HG03025 (cell line): ENCODE results near the gene SLITRK5.

Experiments
- ATAC-seq: cut with Tn5 transposase; IDR thresholded peaks from one replicate; pipeline ENCODE4 v1.9.1; 2021; ENCODE audit warnings: mild to moderate bottlenecking, moderate library complexity; ENCODE audit not compliant: unreplicated experiment, low FRiP score

The SLITRK5 gene, protein sequence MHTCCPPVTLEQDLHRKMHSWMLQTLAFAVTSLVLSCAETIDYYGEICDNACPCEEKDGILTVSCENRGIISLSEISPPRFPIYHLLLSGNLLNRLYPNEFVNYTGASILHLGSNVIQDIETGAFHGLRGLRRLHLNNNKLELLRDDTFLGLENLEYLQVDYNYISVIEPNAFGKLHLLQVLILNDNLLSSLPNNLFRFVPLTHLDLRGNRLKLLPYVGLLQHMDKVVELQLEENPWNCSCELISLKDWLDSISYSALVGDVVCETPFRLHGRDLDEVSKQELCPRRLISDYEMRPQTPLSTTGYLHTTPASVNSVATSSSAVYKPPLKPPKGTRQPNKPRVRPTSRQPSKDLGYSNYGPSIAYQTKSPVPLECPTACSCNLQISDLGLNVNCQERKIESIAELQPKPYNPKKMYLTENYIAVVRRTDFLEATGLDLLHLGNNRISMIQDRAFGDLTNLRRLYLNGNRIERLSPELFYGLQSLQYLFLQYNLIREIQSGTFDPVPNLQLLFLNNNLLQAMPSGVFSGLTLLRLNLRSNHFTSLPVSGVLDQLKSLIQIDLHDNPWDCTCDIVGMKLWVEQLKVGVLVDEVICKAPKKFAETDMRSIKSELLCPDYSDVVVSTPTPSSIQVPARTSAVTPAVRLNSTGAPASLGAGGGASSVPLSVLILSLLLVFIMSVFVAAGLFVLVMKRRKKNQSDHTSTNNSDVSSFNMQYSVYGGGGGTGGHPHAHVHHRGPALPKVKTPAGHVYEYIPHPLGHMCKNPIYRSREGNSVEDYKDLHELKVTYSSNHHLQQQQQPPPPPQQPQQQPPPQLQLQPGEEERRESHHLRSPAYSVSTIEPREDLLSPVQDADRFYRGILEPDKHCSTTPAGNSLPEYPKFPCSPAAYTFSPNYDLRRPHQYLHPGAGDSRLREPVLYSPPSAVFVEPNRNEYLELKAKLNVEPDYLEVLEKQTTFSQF

GRCh38 chr13:87671031-87671752, at the start of gene SLITRK5:
Gene SLITRK5 (plus strand): TSS chr13:87671371. CDS start chr13:87675389, 4,018 bp downstream.
- ATAC-seq = peak; percentile 91

- ATAC-seq = no peak
These were observed 48.2 kb upstream of the SLITRK5 start for GRCh38 chr13:87622971-87623370.

DNA sequence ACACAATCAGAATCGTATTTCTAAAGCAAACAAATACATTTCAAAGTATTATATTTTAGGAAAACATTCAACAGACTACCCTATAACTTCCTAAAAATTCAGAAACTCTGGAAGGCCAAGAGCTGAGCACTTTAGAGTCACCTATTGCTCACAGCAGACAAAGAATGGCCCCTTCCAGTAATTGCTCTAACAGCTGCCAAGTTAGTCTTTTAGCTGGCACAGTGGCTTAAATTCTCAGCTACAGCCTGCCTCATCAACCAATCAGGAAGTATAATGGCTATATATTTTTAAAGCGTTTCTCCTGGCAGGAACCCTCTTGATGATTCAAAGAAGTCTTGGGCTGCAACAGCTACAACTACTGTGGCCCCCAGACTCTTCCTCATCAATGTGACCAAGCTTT, 14.9 kb upstream of the SLITRK5 start:
- no peak for ATAC-seq

- ATAC-seq = no peak
These were observed 9.7 kb upstream of the SLITRK5 start for GRCh38 chr13:87661471-87661870.

GRCh38 chr13:87666831-87667230, 4.3 kb upstream of the SLITRK5 start:
- no peak for ATAC-seq

GRCh38 chr13:87667686-87668085, 3.5 kb upstream of the SLITRK5 start:
- no peak for ATAC-seq

GRCh38 chr13:87669379-87669978, 1.7 kb upstream of the SLITRK5 start:
- no peak for ATAC-seq

DNA sequence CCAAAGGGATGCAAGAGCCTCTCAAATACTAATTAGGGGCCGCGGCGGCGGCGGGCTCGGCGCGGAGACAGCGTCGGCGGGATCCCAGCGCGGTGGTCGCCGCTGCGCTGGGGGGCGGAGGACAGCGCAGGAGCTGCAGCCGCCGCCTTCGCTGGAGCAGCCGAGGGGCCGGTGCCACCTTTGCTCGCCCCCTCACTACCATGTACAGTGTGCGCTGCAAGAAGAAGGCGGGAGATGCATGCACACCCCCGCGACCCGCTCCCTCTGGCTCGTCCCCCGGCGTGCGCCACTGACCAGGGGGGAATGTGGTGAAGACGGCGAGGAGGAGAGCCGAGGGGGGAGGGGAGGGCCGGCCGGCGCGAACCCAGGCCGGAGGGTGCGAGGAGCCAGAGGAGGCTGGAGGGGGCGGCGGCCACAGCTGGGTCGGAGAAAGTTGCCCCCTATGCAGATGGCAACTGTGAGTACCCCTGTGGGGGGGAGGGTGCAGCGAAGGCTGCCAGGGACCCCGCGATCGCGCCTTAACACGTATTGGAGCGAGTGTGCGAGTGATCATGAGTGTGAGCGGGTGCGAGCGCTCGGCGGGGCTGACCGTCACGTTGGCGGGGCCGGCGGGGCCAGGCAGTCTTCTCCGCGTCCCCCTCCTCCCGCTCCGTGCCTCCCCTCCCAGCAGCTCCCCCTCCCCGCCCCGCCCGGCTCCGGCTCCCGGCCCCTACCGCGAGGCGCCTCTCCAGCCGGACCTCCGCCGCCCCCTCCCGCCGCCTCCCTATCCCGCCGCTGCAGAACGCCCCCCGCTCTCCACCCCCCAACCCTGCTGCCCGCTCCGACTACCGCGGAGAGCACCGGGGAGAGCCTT, 808 bp downstream of the SLITRK5 start:
- no peak for ATAC-seq

DNA sequence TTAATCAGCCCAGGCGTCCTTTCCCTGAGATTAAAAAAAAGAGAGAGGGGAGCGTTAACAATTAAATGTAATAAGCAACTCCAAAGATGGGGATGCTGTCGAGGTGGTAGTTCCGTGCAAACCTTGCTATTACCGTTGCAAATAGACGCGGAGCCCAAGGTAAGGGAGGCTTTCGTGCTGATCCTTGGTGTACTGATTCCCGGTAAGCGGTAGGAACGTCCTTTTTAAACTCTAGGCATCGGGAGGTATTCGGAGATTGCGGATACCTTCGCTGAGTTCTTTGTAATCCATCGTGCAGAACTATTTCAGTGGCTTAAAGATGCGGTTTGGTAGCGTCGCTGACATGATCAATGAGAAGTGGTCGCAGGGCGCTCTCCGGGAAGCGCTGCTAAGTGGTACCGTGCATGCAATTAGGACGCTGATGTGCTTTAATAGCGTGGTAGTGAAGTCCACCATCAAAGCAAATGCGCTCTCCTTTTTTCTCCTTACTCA, 3.1 kb downstream of the SLITRK5 start:
- ATAC-seq = no peak

DNA sequence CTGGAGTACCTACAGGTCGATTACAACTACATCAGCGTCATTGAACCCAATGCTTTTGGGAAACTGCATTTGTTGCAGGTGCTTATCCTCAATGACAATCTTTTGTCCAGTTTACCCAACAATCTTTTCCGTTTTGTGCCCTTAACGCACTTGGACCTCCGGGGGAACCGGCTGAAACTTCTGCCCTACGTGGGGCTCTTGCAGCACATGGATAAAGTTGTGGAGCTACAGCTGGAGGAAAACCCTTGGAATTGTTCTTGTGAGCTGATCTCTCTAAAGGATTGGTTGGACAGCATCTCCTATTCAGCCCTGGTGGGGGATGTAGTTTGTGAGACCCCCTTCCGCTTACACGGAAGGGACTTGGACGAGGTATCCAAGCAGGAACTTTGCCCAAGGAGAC, 4.7 kb downstream of the SLITRK5 start:
- no peak for ATAC-seq

- no peak for ATAC-seq
These were observed 5.3 kb downstream of the SLITRK5 start for GRCh38 chr13:87676254-87677042.

DNA sequence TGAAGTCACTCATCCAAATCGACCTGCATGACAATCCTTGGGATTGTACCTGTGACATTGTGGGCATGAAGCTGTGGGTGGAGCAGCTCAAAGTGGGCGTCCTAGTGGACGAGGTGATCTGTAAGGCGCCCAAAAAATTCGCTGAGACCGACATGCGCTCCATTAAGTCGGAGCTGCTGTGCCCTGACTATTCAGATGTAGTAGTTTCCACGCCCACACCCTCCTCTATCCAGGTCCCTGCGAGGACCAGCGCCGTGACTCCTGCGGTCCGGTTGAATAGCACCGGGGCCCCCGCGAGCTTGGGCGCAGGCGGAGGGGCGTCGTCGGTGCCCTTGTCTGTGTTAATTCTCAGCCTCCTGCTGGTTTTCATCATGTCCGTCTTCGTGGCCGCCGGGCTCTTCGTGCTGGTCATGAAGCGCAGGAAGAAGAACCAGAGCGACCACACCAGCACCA, 5.9 kb downstream of the SLITRK5 start:
- ATAC-seq = no peak

- ATAC-seq = no peak
These were observed 6.6 kb downstream of the SLITRK5 start for GRCh38 chr13:87677496-87678371.

DNA sequence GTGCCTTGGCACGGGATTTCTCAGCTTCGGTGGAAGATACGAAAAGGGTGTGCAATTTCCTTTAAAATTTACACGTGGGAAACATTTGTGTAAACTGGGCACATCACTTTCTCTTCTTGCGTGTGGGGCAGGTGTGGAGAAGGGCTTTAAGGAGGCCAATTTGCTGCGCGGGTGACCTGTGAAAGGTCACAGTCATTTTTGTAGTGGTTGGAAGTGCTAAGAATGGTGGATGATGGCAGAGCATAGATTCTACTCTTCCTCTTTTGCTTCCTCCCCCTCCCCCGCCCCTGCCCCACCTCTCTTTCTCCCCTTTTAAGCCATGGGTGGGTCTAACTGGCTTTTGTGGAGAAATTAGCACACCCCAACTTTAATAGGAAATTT, 7.2 kb downstream of the SLITRK5 start:
- ATAC-seq = no peak

DNA sequence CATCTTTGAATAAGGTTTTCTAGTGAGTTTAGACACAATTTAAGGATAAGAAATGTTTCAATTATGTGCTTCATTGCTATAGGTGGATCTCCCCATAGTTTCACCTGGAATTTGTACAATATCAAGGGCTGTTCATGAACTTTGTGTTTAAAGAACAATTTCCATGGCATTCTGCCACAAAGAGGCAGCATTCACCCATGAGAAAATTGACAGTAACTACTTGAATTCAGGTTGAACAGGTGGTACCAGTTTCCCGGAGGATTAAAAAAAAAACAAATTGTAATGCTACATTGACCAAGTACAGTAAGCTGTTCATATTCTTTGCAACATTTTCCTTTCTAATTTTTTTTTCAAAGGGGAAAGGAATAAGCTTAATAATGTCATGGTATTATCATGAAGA, 9.1 kb downstream of the SLITRK5 start:
- no peak for ATAC-seq

DNA sequence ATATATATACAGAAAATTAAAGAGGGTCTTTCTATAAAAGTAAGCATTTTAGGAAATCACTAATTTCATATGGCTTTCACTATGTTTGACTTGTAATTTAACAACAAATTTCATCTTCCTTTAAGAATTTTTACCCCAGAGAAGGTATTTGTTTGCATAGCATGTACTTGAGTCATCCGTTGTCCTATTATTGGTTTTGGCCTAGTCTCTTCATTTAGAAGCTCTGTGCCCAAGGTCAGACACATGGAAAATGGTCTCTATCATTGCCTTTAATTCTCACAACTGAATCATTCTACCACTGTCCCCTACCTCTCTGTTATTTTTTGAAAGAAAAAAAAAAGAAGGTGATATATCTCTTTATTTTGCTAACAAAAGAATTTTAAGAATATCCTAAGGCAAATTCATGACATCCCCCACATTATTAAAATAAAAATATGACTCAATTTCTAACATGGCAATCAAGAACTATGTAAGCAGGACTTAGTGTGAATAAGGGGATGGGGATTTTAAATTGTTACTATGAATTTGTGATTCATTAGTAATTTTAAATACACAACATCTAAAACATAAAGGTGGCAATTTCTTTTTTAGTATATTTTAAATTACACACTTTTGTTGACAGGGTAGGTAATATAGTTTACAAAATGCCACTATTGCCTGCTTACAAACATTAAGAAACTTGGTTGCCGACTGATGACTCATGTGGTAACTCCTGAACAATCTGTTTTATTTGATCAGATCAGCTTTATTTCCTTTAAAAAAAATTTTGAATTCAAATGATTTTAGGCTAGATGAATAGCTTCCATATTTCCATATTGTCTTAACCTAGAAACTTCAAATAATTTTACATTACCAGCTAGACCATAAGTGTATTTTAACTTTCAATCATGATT, 13.9 kb downstream of the SLITRK5 start:
- no peak for ATAC-seq

DNA sequence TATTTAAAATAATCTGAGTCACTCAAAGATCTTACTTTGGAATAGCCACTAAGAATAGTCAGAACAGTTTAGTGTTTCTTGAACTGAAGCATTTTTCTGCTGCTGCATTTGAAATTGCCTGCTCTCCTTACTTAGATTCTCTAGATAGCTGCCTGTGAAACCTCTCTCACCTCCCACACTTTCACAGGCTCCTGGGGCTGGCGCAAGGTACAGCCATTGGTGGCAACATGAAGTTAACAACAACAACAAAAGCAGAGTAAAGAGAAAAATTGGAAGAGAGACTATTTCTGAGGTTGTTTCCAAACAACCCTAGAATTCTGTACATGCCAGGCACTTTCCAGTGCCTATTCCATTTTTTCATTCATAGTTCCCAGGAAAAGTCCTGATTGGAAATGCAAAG, 25.3 kb downstream of the SLITRK5 start:
- no peak for ATAC-seq
